ENCODE measurements around the gene TOP3A.

DNA sequence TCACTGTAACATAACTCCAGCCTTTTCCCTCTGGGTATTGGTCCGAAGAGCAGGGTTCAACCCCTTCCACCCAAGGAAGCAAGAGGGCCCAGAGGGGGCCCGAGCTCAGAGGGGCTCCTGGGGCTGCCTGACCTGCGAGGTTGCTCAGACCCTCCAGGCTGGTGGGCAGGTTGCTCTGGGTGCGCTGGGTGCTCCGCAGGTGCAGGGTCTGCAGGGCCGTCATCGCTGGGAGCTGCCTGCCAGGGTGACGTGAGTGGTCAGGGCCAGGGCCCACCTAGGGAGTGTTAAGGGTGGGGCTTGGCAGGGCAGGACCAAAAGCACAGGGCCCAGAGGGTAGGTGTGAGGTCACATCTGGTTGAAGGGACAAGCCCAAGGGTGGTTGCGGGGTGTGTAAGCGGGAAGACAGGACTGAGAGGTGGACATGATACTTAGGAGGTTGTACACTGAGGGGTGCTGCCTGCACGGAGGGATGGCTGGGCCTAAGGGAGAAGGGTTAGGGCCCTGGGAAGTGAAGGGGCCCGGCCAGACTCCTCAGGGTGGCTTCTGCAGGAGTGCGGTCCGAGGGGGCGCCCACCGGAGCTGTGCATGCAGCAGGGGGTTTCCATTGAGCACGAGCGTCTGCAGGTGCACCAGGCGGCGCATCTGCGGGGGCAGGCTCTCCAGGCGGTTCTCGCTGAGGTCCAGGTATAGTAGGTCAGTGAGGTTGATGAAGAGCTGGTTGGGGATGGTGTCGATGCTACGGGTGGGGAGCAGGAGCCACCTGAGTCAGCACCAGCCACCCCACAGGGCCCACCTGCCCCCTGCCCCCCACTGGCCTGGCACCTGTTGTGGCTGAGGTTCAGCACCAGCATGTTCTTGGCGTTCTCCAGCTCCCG is 60.6 kb downstream of the TOP3A start:
- no peak for TF ChIP-seq CTCF (IDR thresholded peaks at IDR 0.05; ENCODE audit: low read depth, low read length)
- TF ChIP-seq POLR2A (IDR thresholded peaks at IDR 0.05; ENCODE audit: extremely low read depth, insufficient read length) = no peak
- no peak for TF ChIP-seq MAX (IDR thresholded peaks at IDR 0.05; ENCODE audit: low read depth, low read length)

All from NB4 (cell line).